Measurements from ENCODE around the gene CDC42BPA.
"Not testable (repeated sequence)": the region's sequence is repeated elsewhere in the genome, so short reads cannot be mapped to it uniquely, and the experiment has no call there.

CDC42BPA gene

DNA sequence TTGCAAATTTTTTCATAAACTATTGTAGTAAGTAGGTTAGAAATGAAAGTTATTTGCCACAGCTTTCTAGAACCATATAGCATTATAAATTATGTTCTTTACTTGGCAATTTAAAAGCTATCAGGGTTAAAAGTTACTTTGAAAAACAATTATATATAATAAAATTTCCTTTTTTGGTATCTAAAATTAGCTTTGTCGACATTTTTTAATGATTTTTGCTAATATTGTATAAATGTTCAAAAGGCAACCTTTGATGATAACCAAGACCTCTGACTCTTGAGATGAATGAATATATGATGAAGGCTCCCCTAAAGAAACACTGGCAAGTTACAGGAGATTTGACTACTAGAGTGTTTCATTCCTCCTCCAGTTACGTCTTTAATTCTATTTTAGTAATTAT is 121.2 kb downstream of the CDC42BPA start:
- no peak for DNase-seq

DNA sequence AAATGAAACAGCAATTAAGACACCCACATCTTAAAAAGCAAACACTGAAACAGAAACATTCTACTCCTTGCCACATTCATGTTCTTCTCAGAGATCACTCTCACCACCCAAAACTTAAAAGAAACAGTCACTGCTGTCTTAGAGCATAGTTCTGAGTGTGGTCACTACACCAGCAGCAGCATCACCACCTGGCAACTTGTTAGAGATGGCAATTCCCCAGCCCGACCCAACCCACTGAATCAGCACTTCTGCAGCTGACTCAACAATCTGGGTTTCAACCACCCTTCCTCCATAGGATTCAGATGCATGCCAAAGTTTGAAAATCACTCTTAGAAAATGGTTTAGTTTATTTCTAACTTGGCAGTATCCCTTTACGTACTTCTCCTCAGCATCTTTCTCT is 126.1 kb downstream of the CDC42BPA start:
- no peak for DNase-seq

DNA sequence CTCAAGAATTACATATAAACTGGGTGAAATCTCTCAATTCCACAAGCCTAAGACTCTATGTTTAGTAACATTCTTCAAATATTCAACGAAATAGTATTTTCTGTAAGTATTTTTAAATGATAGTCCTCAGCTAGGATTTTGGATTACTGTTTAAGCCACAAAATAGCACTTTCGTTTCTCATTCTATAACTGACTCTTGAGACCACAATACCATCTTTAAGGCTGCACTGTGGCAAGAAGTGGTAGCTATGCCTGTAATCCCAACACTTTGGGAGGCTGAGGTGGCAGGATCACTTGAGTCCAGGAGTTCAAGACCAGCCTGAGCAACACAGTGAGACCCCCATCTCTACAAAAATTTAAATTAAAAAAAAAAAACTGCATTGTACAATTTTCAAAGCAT is 126.7 kb downstream of the CDC42BPA start:
- no peak for DNase-seq

DNA sequence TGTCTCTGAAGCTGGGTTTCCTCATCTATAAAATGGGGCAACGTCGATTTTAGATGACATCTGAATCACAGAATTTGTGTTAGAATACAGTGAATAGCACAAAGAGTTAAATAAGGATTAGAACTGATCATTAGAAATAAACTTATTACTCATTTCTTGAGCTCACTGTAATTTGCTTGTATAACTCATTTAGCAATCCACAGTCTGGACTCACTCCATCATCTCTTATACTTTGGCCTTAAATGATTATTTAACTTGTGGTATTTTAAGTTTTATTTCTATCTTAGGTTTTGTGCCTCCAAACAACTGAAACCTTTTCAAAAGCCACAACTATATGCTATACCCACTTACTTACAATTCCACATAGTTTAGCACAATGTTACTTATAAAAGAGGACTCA is 128.0 kb downstream of the CDC42BPA start:
- DNase-seq: no peak

DNA sequence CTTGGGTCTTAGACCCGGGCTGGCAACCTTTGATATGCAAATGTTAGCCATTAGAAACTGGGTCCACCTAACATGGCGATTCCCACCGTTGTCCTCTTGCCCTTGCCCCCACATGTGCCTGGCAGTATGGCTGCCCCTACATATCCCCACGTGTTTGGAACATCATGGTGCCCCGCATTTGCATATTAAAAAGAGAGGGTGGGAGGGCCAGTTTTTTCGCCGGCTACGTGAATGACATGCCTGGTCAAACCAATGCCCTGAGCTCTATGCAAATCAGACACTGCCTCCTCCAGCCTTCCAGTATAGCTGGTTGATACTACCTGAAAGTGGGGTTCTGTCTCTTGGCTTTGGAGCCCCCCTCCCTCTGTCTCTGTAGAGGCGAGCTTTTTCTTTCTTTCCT is 133.0 kb downstream of the CDC42BPA start:
- DNase-seq: no peak

DNA sequence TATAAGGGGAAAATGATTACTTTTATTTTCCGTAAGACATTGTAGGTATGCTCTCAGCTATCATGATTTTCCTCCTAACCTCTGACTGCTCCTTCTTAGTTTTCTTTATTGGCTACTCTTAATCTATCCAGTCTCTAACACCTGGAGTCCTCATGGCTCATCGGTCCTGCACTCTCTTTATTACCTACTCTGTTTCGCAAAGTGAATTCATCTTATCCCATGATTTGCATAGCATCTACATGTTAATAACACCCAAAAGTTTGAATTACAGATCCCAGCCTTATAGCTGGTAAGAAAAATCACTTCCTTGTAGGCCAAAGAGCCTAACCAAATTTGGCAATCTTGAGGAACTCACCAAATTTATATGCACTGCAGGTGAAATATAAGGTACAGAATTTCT is 136.3 kb downstream of the CDC42BPA start:
- no peak for DNase-seq

DNA sequence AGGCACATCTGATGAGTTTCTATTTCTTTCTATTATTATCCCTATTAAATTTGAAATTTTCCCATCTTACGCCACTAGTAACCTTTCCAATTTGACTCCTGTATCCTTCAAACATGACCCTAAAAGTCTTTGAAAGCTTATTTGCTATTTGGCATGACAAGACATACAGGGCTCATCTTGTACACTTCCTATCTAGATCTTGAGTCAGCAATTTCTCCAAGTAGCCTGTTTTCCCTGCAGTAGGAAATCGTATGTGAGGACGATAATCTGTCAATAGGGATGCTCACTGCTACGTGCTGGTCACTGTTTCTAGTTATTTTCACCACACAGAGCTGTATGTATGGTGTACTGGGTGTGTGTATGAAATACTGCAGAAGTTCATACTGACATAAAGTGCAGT is 142.7 kb downstream of the CDC42BPA start:
- no peak for DNase-seq

DNA sequence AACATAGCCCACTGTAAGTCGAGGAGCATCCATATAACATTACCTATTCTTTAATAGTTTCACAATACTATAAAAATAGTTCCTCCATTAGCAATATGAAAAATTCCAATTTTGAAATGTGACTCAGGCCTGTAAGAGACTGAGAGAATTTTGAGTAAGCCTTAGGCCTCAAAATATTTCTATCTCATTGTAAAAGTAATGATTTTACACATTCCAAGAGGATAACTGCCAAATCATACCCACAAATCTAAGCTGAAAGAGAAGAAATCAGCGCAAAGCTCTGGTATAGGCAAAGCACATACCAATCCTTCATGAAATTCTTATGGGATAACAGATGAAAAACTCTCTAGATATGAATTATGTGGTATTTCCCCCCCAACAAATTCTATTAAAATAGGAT is 144.1 kb downstream of the CDC42BPA start:
- no peak for DNase-seq

DNA sequence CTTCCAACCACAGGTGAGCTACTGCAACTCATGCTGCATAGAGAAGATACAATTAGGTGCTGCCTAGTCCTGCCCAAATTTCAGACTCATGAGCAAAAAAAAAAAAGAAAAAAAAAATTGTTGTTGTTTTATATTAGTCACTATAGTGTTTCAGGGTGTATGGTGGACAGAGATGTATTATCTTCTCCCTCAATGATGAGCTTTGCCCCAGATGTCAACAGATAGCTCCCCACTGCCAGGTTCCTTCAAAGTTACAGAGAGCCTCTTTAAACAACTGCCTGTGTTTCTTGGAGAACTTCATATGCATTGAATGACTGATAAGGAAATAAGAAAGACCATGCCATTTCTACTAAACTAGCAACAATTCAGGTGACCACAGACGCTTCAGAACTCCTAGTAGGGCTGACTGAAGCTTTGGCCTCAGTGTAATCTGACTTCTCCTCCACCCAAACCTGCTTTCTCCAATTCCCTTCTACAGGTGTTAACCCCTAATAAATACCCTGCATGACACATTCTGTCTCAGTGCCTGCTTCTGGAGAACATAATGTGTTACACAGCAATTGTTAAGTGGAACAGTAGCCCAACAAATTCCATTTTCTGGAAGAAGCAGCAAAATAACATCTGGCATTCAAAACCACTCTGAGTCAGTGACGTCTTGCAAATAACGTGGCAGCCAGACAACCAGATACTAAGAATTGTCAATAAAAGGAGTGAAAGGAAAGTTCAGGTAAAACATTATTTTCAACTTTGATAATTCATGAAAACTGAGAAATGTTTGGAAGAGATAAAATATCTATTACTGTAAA is 147.7 kb downstream of the CDC42BPA start:
- DNase-seq: no peak

DNA sequence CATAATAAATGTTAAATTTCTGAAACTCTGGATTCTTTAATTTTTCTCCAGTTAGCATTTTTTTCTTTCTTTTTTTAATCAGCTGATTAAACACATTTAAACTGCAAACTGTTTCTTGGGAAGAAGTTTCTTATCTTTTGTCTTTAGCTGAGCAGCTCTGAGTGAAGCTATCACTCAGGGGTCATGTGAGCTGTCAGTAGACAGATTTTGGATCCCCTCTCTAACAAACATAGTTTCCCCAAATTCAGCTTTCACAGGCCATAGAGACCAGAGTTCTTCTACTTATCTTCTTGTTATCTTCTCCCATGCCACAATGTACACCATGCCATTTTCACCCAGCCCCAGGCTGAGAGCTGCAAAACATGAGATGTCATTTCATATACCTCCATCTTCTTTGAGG is 148.9 kb downstream of the CDC42BPA start:
- DNase-seq: no peak

DNA sequence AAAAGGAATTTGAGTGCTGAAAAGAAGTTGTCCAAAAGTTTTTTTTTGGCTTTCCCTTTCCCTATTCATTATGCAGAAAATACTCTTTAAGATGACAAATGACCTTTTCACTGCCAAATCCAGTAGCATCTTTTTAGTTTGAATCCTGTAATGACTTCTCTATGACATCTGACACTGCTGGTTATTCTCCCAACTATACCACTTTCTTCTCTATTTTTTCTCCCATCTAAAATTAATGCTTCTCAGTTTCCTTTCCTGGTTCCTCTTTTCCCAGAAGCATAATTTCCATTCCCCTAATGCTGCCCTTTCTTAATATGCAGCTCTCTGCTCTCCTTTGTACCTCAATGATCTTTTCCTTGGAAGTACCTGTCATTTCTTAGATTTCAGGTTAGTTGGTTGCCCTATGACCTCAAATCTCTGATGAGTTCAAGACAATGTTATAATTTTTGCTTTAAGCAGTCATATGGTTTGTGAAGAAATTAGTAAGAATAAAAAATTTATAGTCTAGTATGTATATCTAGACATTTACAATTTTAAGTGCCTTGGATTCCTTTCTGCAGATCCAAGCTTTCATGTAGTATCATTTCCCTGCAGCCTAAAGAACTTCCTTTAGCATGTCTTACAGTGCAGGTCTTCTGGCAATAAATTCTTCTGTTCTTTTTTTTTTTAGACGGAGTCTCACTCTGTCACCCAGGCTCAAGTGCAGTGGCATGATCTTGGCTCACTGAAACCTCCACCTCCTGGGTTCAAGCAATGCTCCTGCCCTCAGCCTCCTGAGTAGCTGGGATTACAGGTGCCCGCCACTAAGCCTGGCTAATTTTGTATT is 150.8 kb downstream of the CDC42BPA start:
- DNase-seq: no peak

DNA sequence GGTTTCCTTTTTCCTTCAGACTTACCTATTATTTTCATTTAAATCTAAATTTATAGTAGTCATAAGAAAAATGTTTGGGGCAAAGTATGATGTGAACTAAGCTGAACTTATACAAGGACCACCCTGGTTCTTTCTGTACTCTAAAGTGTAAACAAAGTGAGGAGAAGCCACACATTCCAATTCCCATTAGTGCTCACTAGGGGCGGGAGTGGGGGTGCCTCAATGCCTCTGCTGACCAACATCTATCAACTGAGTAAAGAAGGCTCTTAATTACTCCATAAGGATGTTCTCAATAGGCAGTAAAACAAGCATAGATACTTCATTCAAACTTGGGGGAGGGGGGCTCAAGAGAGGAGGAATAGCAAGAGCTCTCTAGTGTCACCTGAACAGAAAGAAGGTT is 151.7 kb downstream of the CDC42BPA start:
- DNase-seq: no peak

DNA sequence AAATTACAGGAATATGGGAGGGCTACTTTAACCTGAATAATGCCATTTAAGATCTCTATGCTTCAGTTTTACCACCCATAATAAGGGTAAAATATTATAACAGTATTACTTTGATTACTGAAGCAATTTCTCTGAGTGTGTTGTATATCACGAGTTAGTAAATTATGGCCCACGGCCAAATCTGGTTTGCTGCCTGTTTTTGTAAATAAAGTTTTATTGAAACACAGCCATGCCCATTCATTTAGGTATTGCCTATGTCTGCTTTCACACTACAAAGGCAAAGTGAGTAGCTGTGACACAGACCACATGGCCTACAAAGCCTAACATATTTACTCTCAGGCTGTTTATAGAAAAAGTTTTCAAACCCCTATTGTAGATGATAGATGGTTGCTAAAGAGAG is 156.8 kb downstream of the CDC42BPA start:
- DNase-seq: no peak

DNA sequence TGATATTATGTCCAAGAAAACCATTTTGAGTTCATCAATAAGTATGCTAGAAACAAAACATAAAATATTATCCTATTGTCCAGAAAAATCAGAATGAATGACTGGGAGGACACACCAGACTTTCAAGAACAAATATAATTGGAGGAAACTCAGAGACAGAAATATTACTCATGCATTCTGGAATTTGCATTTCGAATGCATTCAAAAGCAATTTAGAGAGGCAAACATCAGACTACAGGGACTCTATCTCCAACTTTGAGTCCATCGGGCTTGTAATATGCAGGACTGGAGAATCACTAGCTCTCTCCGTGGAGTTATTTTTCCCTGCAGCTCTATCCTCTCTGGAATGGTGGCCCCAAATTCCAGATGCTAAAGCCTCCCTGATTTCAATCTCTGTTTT is 161.8 kb downstream of the CDC42BPA start:
- DNase-seq: no peak

DNA sequence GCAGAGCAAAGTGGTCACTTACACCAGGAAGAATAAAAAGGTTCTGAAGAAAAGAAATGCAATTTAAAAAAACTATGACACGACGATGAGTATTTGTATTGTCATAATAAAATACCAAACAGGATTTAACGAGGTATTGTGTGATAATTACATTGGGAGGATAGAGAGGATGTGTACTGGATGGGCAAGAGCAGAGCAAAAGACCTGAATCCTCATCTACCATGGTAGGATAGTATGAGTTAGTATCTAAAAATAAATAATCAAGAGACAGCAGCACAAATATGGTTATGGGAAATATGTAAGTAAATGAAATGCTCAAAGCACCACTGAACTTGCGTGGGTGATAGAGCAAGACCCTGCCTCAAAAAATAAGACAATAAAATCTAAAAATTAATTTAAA is 162.6 kb downstream of the CDC42BPA start:
- DNase-seq: no peak

DNA sequence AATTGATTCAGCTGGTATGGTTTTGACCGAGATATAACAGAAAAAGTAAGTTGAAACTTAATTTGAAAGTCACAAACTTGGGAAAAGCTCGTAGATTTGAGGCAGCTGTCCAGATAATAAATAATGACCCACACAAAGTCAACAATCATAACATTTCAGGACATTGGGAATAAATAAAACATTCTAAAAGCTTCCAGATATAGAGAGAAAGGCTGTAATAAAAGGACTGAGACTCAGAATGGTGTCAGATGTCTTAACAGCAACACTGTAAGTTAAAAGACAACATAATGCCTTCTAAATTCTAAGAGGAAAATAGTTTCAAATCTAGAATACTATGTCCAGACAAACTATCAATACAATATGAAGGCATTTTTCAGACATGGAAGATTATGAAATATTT is 163.3 kb downstream of the CDC42BPA start:
- DNase-seq: no peak

DNA sequence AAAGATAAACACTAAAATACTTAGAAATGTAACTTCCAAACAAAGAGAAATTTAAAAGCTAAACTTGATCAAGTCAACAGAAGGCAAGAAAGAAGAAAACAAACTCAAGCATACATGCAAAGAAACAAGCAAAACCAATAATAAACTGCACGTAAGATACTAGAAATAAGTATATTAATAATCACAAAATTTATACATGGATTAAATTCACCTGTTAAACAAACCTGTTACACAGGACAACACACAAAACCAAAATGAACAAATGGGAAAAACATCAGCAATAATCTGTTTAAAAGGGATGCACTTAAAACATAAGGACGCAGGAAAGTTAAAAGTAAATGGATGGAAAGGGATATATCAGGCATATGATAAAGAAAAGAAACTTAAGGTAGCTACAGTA is 165.8 kb downstream of the CDC42BPA start:
- no peak for DNase-seq

DNA sequence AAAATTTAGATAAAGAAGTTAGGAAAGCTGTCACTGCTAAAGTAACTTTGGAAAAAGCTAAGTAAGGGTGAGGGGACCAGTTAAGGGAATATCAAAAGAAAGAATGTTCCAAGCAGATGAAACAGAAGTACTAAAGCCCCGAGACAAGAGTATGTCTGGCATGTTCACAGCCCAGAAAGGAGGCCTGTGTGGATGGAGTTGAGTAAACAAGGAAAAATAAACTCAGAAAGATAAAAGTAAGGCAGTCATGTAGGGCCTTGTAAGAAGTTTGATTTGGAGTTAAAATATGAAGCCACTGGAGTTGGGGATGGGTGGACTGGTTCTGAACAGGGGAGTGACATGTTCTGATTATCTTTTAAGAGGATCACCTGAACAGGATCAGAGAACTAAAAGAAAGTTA is 177.9 kb downstream of the CDC42BPA start:
- no peak for DNase-seq

DNA sequence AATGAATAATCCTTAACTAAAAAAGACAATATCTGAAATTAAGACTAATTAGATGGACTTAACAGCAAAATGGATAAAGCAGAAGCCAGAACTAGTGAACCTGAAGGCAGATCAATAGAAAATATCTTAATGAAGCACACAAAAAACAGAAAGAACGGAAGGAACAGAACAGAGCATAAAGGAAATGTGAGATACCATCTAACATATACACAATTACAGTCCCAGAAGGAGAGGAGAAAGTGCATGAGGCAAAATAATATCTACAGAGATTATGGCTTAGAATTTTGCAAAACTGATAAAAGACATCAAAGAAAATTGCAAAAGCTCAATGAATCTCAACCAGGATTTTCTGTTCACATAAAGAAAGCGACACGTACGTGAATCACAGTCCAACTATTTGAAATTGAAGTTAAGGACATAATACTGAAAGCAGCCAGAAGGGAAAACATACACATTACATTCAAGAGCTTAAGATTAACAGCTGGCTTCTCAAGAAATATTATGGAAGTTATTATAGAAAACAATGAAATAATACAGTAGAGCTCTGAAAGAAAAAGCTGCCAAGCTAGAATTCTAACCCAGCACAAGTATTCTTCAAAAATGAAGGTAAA is 182.0 kb downstream of the CDC42BPA start:
- DNase-seq: no peak

DNA sequence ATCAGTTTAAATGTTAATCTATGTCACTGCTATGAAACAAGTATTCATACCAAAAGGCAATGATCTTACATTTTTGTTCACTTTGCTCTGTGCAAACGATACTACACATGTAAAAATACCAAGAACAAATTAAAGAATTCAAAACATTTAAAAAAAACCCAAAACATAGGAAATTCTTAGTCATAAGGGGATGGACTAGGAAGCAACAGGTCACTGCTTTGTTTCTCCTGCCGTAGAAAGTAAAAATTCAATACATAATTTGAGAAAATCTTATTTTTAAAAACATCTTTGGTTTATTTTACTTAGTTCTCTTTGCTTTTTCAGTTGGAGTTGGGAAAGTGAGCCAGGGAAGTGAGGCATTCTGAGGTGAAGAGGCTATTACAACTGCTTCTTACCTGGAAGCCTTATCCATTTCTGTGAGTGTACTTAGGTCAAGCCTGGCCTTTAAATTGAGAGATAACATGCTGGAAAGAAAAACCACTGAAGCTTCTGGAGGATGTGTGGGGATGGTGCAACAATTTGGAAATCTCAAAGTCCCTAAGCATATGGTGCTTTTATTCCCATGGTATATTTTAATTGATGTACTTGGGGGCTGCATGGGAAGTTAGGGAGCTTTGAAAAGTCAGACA is 183.5 kb downstream of the CDC42BPA start:
- no peak for DNase-seq

DNA sequence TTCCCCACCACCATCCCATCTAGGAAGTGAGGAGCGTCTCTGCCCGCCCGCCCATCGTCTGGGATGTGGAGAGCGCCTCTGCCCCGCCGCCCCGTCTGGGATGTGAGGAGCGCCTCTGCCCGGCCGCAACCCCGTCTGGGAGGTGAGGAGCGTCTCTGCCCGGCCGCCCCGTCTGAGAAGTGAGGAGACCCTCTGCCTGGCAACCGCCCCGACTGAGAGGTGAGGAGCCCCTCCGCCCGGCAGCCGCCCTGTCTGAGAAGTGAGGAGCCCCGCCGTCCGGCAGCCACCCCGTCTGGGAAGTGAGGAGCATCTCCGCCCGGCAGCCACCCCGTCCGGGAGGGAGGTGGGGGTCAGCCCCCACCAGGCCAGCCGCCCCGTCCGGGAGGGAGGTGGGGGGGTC is 185.6 kb downstream of the CDC42BPA start:
- DNase-seq: not testable (repeated sequence)

DNA sequence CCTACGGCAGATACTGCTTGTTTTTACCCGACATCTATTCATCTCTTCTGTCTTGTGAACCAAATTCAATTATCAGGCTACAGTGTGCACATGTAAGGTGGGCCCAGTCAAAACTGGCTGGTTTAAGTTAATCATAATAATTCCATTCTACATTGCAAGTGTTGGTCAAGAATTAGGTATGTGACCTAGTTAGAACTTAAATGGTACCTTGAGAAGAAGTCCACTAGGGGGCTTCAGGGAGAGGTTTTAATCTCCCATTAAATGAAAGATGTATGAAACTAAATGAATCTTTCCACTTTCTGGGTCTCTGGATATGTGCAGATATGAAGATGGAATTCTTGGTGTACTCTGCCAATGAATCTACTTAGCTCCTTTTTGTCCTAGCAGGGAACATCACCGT is 187.1 kb downstream of the CDC42BPA start:
- no peak for DNase-seq

DNA sequence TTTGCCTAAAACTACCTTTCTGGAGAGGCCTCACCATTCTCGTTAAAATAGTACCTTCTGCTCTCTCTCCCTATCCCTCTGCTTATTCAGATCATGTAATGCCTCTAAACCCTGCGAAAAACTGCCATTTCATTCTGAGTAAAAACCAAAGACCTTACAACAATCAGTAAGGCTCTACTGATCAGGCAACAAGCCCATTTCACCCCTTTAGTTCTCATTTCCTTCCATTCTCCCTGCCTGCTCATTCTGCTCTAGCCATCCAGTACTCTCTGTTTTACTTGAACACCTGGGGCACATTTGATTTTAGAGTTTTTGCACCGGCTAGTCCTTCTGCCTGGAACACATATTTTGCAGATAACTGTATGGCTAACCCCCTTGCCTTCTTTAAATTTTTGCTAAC is 190.4 kb downstream of the CDC42BPA start:
- no peak for DNase-seq

All from CD4-positive, alpha-beta T cell treated with Interferon gamma for 1 hour (primary cell).